PFSK-1 (cell line): ENCODE data around the gene ABLIM2.

ENCODE experiments used
- FOXP2 ChIP-seq: optimal IDR thresholded peaks from 2 replicates; pipeline ENCODE3; 2011; ENCODE audit warnings: borderline replicate concordance, control low read depth, inconsistent platforms; ENCODE audit not compliant: insufficient read depth; ENCODE audit errors: extremely low read length, extremely low read depth
- POLR2AphosphoS5 ChIP-seq: IDR thresholded peaks from 2 replicates; pipeline ENCODE4 v1.6.1; 2012; ENCODE audit warnings: low read depth, mild to moderate bottlenecking, control low read depth, low read length, moderate library complexity
- REST ChIP-seq, 2 experiments: IDR thresholded peaks; 2 replicates each; pipeline versions ENCODE4 v1.6.1 to v1.8.0; 2011 to 2012; ENCODE audit warnings: low read depth in 2 of 2, low read length in 2 of 2, control low read depth in 1 of 2, inconsistent platforms in 1 of 2, mild to moderate bottlenecking in 1 of 2, moderate library complexity in 1 of 2; ENCODE audit not compliant: insufficient read depth in 1 of 2
- SIN3A ChIP-seq: IDR thresholded peaks from 2 replicates; pipeline ENCODE4 v1.6.1; 2012; ENCODE audit warnings: mild to moderate bottlenecking, low read length, moderate library complexity, borderline replicate concordance; ENCODE audit not compliant: insufficient read depth
- TAF1 ChIP-seq: IDR thresholded peaks from 2 replicates; pipeline ENCODE4 v1.6.1; 2012; ENCODE audit warnings: low read length, control low read depth, borderline replicate concordance; ENCODE audit not compliant: insufficient read depth

Gene ABLIM2

GRCh38 chr4:7976025-7976424 lies 182.6 kb downstream of the ABLIM2 start:
- no peak for TF ChIP-seq FOXP2
- no peak for TF ChIP-seq POLR2AphosphoS5
- TF ChIP-seq TAF1: no peak
- no peak for TF ChIP-seq SIN3A
- TF ChIP-seq REST (IDR thresholded peaks at IDR 0.05; ENCODE audit: insufficient read depth in 1 of 2, low read depth in 2 of 2, low read length in 2 of 2): no peak

GRCh38 chr4:7974425-7974824 lies 184.2 kb downstream of the ABLIM2 start:
- TF ChIP-seq REST (IDR thresholded peaks at IDR 0.05; ENCODE audit: insufficient read depth in 1 of 2, low read depth in 2 of 2, low read length in 2 of 2): no peak
- no peak for TF ChIP-seq POLR2AphosphoS5
- no peak for TF ChIP-seq SIN3A
- TF ChIP-seq FOXP2: no peak
- no peak for TF ChIP-seq TAF1

- TF ChIP-seq FOXP2: no peak
- no peak for TF ChIP-seq POLR2AphosphoS5
- TF ChIP-seq TAF1: no peak
- no peak for TF ChIP-seq SIN3A
Measured at GRCh38 chr4:7973545-7973981, 185.1 kb downstream of the ABLIM2 start.

- TF ChIP-seq SIN3A (no peak), REST (IDR thresholded peaks at IDR 0.05; ENCODE audit: insufficient read depth in 1 of 2, low read depth in 2 of 2, low read length in 2 of 2) (no peak), POLR2AphosphoS5 (no peak), TAF1 (no peak), FOXP2 (no peak)
Measured at GRCh38 chr4:7971881-7972500, 186.6 kb downstream of the ABLIM2 start.

- no peak for TF ChIP-seq SIN3A
- TF ChIP-seq POLR2AphosphoS5: no peak
- no peak for TF ChIP-seq REST (IDR thresholded peaks at IDR 0.05; ENCODE audit: insufficient read depth in 1 of 2, low read depth in 2 of 2, low read length in 2 of 2)
- TF ChIP-seq TAF1: no peak
- TF ChIP-seq FOXP2: no peak
Measured at GRCh38 chr4:7971159-7971631, 187.4 kb downstream of the ABLIM2 start.
